Upper lobe of left lung (tissue), 6 donors: ENCODE results near the gene LCE3A. TPM values are rescaled to one million over a fixed set of nuclear protein-coding genes. Genes with fewer than 3 reads are reported as not detected.
"Not testable (repeated sequence)": the region's sequence is repeated elsewhere in the genome, so short reads cannot be mapped to it uniquely, and the experiment has no call there.

Experiments used
- ATAC-seq, 2 donors: fragments of 200-7000 bp; cut with Tn5 transposase; one replicate each; pipeline ENCODE4 v1.9.1; 2022; ENCODE audit warnings: mild to moderate bottlenecking in 2 of 2, moderate library complexity in 2 of 2; ENCODE audit not compliant: low FRiP score in 2 of 2
- DNase-seq, 2 donors: peaks; one replicate each; pipeline ENCODE4 v3.0.0-alpha.2; 2019 to 2020
- H3K27ac ChIP-seq, 4 donors: fragments of 200-600 bp; sonication (generic); one replicate each; pipeline ENCODE4 v1.5.1; 2016 to 2019
- H3K27me3 ChIP-seq, 4 donors: fragments of 200-600 bp; sonication (generic); one replicate each; pipeline ENCODE4 v1.5.1; 2017 to 2019
- H3K36me3 ChIP-seq, 4 donors: fragments of 200-600 bp; sonication (generic); one replicate each; pipeline ENCODE4 v1.5.1; 2016 to 2019
- H3K4me1 ChIP-seq, 4 donors: fragments of 200-600 bp; sonication (generic); one replicate each; pipeline ENCODE4 v1.5.1; 2018 to 2019
- H3K4me3 ChIP-seq, 4 donors: fragments of 200-600 bp; sonication (generic); one replicate each; pipeline ENCODE4 v1.5.1; 2017 to 2019; ENCODE audit warnings: mild to moderate bottlenecking in 2 of 4, moderate library complexity in 1 of 4
- H3K9me3 ChIP-seq, 4 donors: fragments of 200-600 bp; sonication (generic); one replicate each; pipeline ENCODE4 v1.5.1; 2018 to 2019
- CTCF ChIP-seq, 6 experiments: fragments of 450-650 bp in 4 of 6; fragments of 200-600 bp in 2 of 6; sonication (generic) in 2 of 6; IDR thresholded peaks; one replicate each; pipeline ENCODE4 v1.5.1; 2016 to 2019; ENCODE audit warnings: antibody characterized with exemption in 6 of 6
- EP300 ChIP-seq, 4 donors: sonication (generic); formaldehyde crosslinking; IDR thresholded peaks; one replicate each; pipeline ENCODE4 v1.5.1; 2017; ENCODE audit warnings: antibody characterized with exemption in 4 of 4, control low read depth in 2 of 4
- POLR2A ChIP-seq, 4 donors: fragments of 450-650 bp; IDR thresholded peaks; one replicate each; pipeline ENCODE4 v1.5.1; 2016 to 2017; ENCODE audit warnings: antibody characterized with exemption in 4 of 4, mild to moderate bottlenecking in 2 of 4
- POLR2AphosphoS5 ChIP-seq, 2 donors: sonication (generic); formaldehyde crosslinking; IDR thresholded peaks; one replicate each; pipeline ENCODE4 v1.5.1; 2017; ENCODE audit warnings: antibody characterized with exemption in 2 of 2
- WGBS, 2 donors: methylation state at CpG; one replicate each; pipeline ENCODE4 v1.1.5; 2017 to 2018; 5-methylcytosine and 5-hydroxymethylcytosine counted together
- total RNA-seq, 6 donors: library from RNA; depleted of rRNA in 4 of 6; stranded (reverse); fragments of >200 nt in 4 of 6; gene quantifications; one replicate each; pipeline versions ENCODE4 v1.1.0 to v1.2.1, GENCODE V29; 2016 to 2021
- donor health status: DM: no; HTN: no; CAD: no; lungs with moderate emphysema.
- donor health status: DM: no; HTN: yes; CAD: no; lungs with severe emphysema.

Gene LCE3A
- total RNA-seq, result not detected

GRCh38 chr1:152622803-152623202, at the start of gene LCE3A:
TSS of gene LCE3A (minus strand) at chr1:152623103. CDS start at chr1:152623103, 0 bp downstream.
- TF ChIP-seq EP300 (IDR thresholded peaks at IDR 0.05), result no peak
- TF ChIP-seq CTCF (IDR thresholded peaks at IDR 0.05), result no peak
- no peak for TF ChIP-seq POLR2AphosphoS5 (IDR thresholded peaks at IDR 0.05)
- TF ChIP-seq POLR2A (IDR thresholded peaks at IDR 0.05), result no peak
- ATAC-seq (no peak), DNase-seq (peak in 1 of 2 donors; percentile 48)
- Histone ChIP-seq H3K9me3 (peaks cover 0 to 18% (median 13%) of the 10 kb centered on the region in 4 donors), H3K36me3 (no peaks in the 10 kb centered on the region), H3K27ac (no peak within 1 kb of the TSS), H3K27me3 (no peaks in the 10 kb centered on the region), H3K4me3 (no peak within 1 kb of the TSS), H3K4me1 (peaks cover 0 to 6% (median 0%) of the 10 kb centered on the region in 4 donors)
- 36 to 37% methylated on average over 5 to 10 of the region's 10 CpGs for WGBS, 2 donors

- WGBS, 2 donors, result 93% methylated on average over 2 to 5 of the region's 5 CpGs
- no peaks in the 10 kb centered on the region for H3K9me3 ChIP-seq
- ATAC-seq, result no peak
Measured at GRCh38 chr1:152667648-152668047, 44.7 kb upstream of the LCE3A start.

GRCh38 chr1:152666171-152666570, 43.3 kb upstream of the LCE3A start:
- not testable (repeated sequence) for H3K4me3 ChIP-seq, H3K27me3 ChIP-seq, ATAC-seq, H3K9me3 ChIP-seq, H3K36me3 ChIP-seq, DNase-seq, H3K27ac ChIP-seq, H3K4me1 ChIP-seq
- WGBS, 2 donors, result 88 to 91% methylated on average over 1 of the region's 1 CpG

More at GRCh38 chr1:152667648-152668047, 44.7 kb upstream of the LCE3A start:
- Histone ChIP-seq H3K4me1 (no peaks in the 10 kb centered on the region), H3K27me3 (no peaks in the 10 kb centered on the region), H3K27ac (no peak overlapping the region), H3K4me3 (no peak overlapping the region), H3K36me3 (no peaks in the 10 kb centered on the region)
- no peak for DNase-seq
- TF ChIP-seq POLR2A (IDR thresholded peaks at IDR 0.05) (no peak), POLR2AphosphoS5 (IDR thresholded peaks at IDR 0.05) (no peak), CTCF (IDR thresholded peaks at IDR 0.05) (no peak), EP300 (IDR thresholded peaks at IDR 0.05) (no peak)

GRCh38 chr1:152663098-152663497, 40.2 kb upstream of the LCE3A start, which contains the start of gene LCE2D:
TSS of gene LCE2D (plus strand) at chr1:152663380. CDS start at chr1:152664106, 726 bp downstream.
- H3K36me3 ChIP-seq, result no peaks in the 10 kb centered on the region
- WGBS, 2 donors, result 61 to 85% methylated on average over 3 of the region's 3 CpGs

GRCh38 chr1:152658649-152659048, 35.7 kb upstream of the LCE3A start:
- DNase-seq (no peak), ATAC-seq (no peak)
- WGBS, 2 donors, result 83 to 89% methylated on average over 3 of the region's 3 CpGs
- no peak overlapping the region for H3K4me3 ChIP-seq
- H3K27ac ChIP-seq, result no peak overlapping the region
- H3K4me1 ChIP-seq, result no peaks in the 10 kb centered on the region
- no peaks in the 10 kb centered on the region for H3K27me3 ChIP-seq
- H3K9me3 ChIP-seq, result no peaks in the 10 kb centered on the region
- TF ChIP-seq CTCF (IDR thresholded peaks at IDR 0.05), result no peak
- no peak for TF ChIP-seq POLR2AphosphoS5 (IDR thresholded peaks at IDR 0.05)
- no peak for TF ChIP-seq EP300 (IDR thresholded peaks at IDR 0.05)
- no peak for TF ChIP-seq POLR2A (IDR thresholded peaks at IDR 0.05)
- no peaks in the 10 kb centered on the region for H3K36me3 ChIP-seq

More at GRCh38 chr1:152663098-152663497, 40.2 kb upstream of the LCE3A start, which contains the start of gene LCE2D:
- Histone ChIP-seq H3K4me1 (no peaks in the 10 kb centered on the region), H3K27me3 (no peaks in the 10 kb centered on the region), H3K4me3 (no peak within 1 kb of the TSS), H3K27ac (no peak within 1 kb of the TSS), H3K9me3 (no peaks in the 10 kb centered on the region)
- DNase-seq (no peak), ATAC-seq (no peak)
- TF ChIP-seq POLR2AphosphoS5 (IDR thresholded peaks at IDR 0.05) (no peak), CTCF (IDR thresholded peaks at IDR 0.05) (no peak), POLR2A (IDR thresholded peaks at IDR 0.05) (no peak), EP300 (IDR thresholded peaks at IDR 0.05) (no peak)
